Measurements from ENCODE around the gene MAGOH.

GRCh38 chr1:53182716-53183094 is 55.6 kb downstream of the MAGOH start:
- TF ChIP-seq CTCF (IDR thresholded peaks at IDR 0.05; ENCODE audit: low read length) = no peak
- TF ChIP-seq EZH2 (IDR thresholded peaks at IDR 0.05; ENCODE audit: borderline replicate concordance, low read length) = no peak
